Measurements from ENCODE around the gene PSMD5.

The PSMD5 gene

GRCh38 chr9:120868676-120869359 is 26.1 kb upstream of the PSMD5 start:
- Histone ChIP-seq H3K36me3 (peaks cover 27% of the 10 kb centered on the region), H3K27me3 (no peaks in the 10 kb centered on the region), H3K9me3 (no peaks in the 10 kb centered on the region), H3K4me1 (ENCODE audit: control insufficient read depth in 1 of 2, insufficient read depth in 1 of 2, low read depth in 1 of 2, low read length in 1 of 2) (peaks cover 22 to 29% of the 10 kb centered on the region in 2 experiments), H3K4me3 (ENCODE audit: low read depth in 1 of 2, low read length in 1 of 2) (peak overlapping the region; percentile 83 to 94), H3K27ac (peak overlapping the region; percentile 93)
- peak; percentile 59 for TF ChIP-seq CTCF (IDR thresholded peaks at IDR 0.05)

- Histone ChIP-seq H3K4me3 (ENCODE audit: low read depth in 1 of 2, low read length in 1 of 2) (peak overlapping the region; percentile 80 to 94), H3K4me1 (ENCODE audit: control insufficient read depth in 1 of 2, insufficient read depth in 1 of 2, low read depth in 1 of 2, low read length in 1 of 2) (peaks cover 22 to 29% of the 10 kb centered on the region in 2 experiments), H3K27ac (peak overlapping the region; percentile 93), H3K27me3 (no peaks in the 10 kb centered on the region), H3K36me3 (peaks cover 30% of the 10 kb centered on the region), H3K9me3 (no peaks in the 10 kb centered on the region)
- TF ChIP-seq CTCF (IDR thresholded peaks at IDR 0.05): no peak
These were observed 25.6 kb upstream of the PSMD5 start for GRCh38 chr9:120868339-120868675.

GRCh38 chr9:120867676-120868338 is 25.1 kb upstream of the PSMD5 start:
- Histone ChIP-seq H3K27ac (peak overlapping the region; percentile 93), H3K4me3 (ENCODE audit: low read depth in 1 of 2, low read length in 1 of 2) (peak overlapping the region; percentile 80 to 94), H3K9me3 (no peaks in the 10 kb centered on the region), H3K27me3 (no peaks in the 10 kb centered on the region), H3K4me1 (ENCODE audit: control insufficient read depth in 1 of 2, insufficient read depth in 1 of 2, low read depth in 1 of 2, low read length in 1 of 2) (peaks cover 22 to 29% of the 10 kb centered on the region in 2 experiments), H3K36me3 (peaks cover 29% of the 10 kb centered on the region)
- TF ChIP-seq CTCF (IDR thresholded peaks at IDR 0.05): no peak

DNA sequence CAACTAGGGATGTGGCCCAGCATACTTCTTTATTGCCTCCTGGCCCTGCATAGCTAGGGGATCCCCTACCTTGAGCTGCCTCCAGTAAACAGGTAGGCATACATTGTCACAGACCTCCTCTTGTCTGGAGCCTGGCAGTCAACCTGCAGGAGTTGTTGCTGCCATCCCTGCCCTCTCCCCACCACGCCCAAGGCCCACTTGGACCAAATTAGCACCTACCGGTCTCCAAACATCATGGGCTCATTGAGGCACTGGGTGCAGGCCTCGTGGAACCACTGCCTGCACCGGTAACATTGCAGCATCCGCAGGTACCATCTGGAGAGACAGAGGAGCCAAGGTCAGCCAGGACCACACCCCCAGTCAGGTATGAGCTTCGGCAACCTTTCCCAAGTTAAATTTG is 23.9 kb upstream of the PSMD5 start:
- H3K36me3 ChIP-seq: peaks cover 39% of the 10 kb centered on the region
- peaks cover 22 to 29% of the 10 kb centered on the region in 2 experiments for H3K4me1 ChIP-seq (ENCODE audit: control insufficient read depth in 1 of 2, insufficient read depth in 1 of 2, low read depth in 1 of 2, low read length in 1 of 2)

DNA sequence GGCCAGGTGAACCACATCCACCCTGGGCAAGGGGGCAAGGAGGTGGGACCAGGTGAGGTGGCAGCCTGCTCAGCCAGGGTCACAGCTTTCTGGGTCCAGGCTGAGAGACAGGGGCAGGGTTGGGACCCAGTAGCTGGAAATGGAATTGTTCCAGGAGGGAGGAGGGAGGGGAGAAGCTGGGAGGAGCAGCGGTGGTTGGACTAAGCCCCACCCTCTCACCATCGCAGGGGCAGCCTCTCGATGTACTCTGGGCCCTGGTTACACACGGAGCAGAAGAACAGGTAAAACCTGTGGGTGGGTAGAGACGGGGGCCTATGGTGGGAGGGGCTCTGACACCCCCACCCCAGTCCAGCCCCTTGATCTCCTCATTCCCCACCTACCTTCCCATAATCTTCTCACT is 23.1 kb upstream of the PSMD5 start:
- H3K36me3 ChIP-seq: peaks cover 48% of the 10 kb centered on the region
- no peaks in the 10 kb centered on the region for H3K27me3 ChIP-seq
- H3K4me3 ChIP-seq (ENCODE audit: low read depth in 1 of 2, low read length in 1 of 2): no peak overlapping the region
- no peak for TF ChIP-seq CTCF (IDR thresholded peaks at IDR 0.05)
- no peaks in the 10 kb centered on the region for H3K9me3 ChIP-seq
- no peak overlapping the region for H3K27ac ChIP-seq
- H3K4me1 ChIP-seq (ENCODE audit: control insufficient read depth in 1 of 2, insufficient read depth in 1 of 2, low read depth in 1 of 2, low read length in 1 of 2): peaks cover 22 to 29% of the 10 kb centered on the region in 2 experiments

More for the DNA sequence above, 23.9 kb upstream of the PSMD5 start:
- Histone ChIP-seq H3K27me3 (no peaks in the 10 kb centered on the region), H3K4me3 (ENCODE audit: low read depth in 1 of 2, low read length in 1 of 2) (no peak overlapping the region), H3K9me3 (no peaks in the 10 kb centered on the region), H3K27ac (no peak overlapping the region)
- no peak for TF ChIP-seq CTCF (IDR thresholded peaks at IDR 0.05)
